IgD-negative memory B cell (primary cell): ENCODE results near the gene LIN37. TPM values are rescaled to one million over a fixed set of nuclear protein-coding genes. Genes with fewer than 3 reads are reported as not detected.

Source experiments
- H3K27ac Mint-ChIP-seq, 3 donors: one replicate each; pipeline ENCODE4 v1.8.0; 2020 to 2022; ENCODE audit warnings: mild to moderate bottlenecking in 3 of 3, mixed read lengths in 3 of 3, moderate library complexity in 1 of 3
- H3K27me3 Mint-ChIP-seq: one replicate; pipeline ENCODE4 v1.8.0; 2021; ENCODE audit warnings: mixed read lengths
- H3K36me3 Mint-ChIP-seq: one replicate; pipeline ENCODE4 v1.8.0; 2020; ENCODE audit warnings: mild to moderate bottlenecking, mixed read lengths
- H3K4me1 Mint-ChIP-seq, 3 donors: one replicate each; pipeline ENCODE4 v1.8.0; 2020 to 2022; ENCODE audit warnings: mixed read lengths in 3 of 3, mild to moderate bottlenecking in 1 of 3
- H3K4me3 Mint-ChIP-seq, 4 donors: one replicate each; pipeline ENCODE4 v1.8.0; 2020 to 2022; ENCODE audit warnings: mild to moderate bottlenecking in 4 of 4, mixed read lengths in 4 of 4, moderate library complexity in 3 of 4
- H3K9me3 Mint-ChIP-seq, 3 donors: one replicate each; pipeline ENCODE4 v1.8.0; 2020 to 2021; ENCODE audit warnings: mixed read lengths in 3 of 3, mild to moderate bottlenecking in 1 of 3
- polyA plus RNA-seq: library from polyadenylated mRNA; unstranded; fragments of 300-500 nt; fragmentation: Illumina TruSeq; gene quantifications from one replicate; pipeline ENCODE4 v1.2.3, GENCODE V29; 2021

The LIN37 gene
- polyA plus RNA-seq, 1 donor from 2014 or later: 8.2 TPM

GRCh38 chr19:35746087-35746462, 2.3 kb upstream of the LIN37 start:
- peak overlapping the region; percentile 39 to 99 (median 67) for H3K27ac Mint-ChIP-seq
- no peaks in the 10 kb centered on the region for H3K9me3 Mint-ChIP-seq
- peaks cover 20 to 47% (median 42%) of the 10 kb centered on the region in 3 donors for H3K4me1 Mint-ChIP-seq
- H3K27me3 Mint-ChIP-seq: no peaks in the 10 kb centered on the region
- peak overlapping the region; percentile 96 to 100 (median 100) for H3K4me3 Mint-ChIP-seq
- H3K36me3 Mint-ChIP-seq: peaks cover 8% of the 10 kb centered on the region

DNA sequence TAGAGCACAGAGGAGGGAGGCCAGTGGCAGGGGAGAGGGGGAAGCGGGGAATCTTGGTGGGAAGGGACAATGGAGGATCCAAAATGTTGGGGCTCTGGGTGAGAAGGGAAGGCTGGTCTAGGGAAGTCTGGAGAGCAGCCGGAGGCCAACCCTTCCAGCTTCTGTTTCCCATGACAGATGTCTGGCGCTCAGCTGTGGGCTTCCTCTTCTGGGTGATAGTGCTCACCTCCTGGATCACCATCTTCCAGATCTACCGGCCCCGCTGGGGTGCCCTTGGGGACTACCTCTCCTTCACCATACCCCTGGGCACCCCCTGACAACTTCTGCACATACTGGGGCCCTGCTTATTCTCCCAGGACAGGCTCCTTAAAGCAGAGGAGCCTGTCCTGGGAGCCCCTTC, 1.8 kb upstream of the LIN37 start:
- Mint-ChIP-seq H3K9me3 (no peaks in the 10 kb centered on the region), H3K27ac (peak overlapping the region in 1 of 3 donors; percentile 39), H3K27me3 (no peaks in the 10 kb centered on the region), H3K4me3 (peak overlapping the region; percentile 96 to 100 (median 100)), H3K36me3 (peaks cover 8% of the 10 kb centered on the region), H3K4me1 (peaks cover 20 to 47% (median 42%) of the 10 kb centered on the region in 3 donors)

DNA sequence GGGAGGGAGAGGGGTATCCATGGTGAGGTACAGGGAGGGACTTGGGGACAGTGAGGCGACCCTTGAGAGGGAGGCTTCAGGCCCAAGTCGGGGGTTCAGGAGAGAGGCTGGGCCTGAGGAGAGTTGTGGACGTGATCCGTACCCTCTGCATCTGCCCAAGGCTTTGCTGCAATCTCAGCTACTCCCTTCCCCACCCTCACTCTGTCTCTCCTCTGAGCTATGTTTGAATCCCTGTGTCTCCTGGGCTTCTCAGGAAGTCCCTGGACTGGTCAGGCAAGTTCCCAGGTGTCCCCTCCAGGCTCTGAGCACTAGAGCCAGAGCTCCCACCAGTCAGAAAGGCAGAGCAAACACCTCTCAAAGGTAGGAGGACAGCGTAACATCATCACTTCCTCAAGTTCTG, 1.8 kb downstream of the LIN37 start:
- H3K4me3 Mint-ChIP-seq: peak overlapping the region in 3 of 4 donors; percentile 72 to 78 (median 73)
- peaks cover 14 to 29% (median 24%) of the 10 kb centered on the region in 3 donors for H3K4me1 Mint-ChIP-seq
- peaks cover 3% of the 10 kb centered on the region for H3K27me3 Mint-ChIP-seq
- H3K36me3 Mint-ChIP-seq: no peaks in the 10 kb centered on the region
- H3K27ac Mint-ChIP-seq: no peak overlapping the region
- no peaks in the 10 kb centered on the region for H3K9me3 Mint-ChIP-seq

- H3K36me3 Mint-ChIP-seq: no peaks in the 10 kb centered on the region
- peaks cover 7 to 21% (median 16%) of the 10 kb centered on the region in 3 donors for H3K4me1 Mint-ChIP-seq
- no peak overlapping the region for H3K27ac Mint-ChIP-seq
- peaks cover 10% of the 10 kb centered on the region for H3K27me3 Mint-ChIP-seq
- peaks cover 0 to 2% (median 0%) of the 10 kb centered on the region in 3 donors for H3K9me3 Mint-ChIP-seq
- H3K4me3 Mint-ChIP-seq: no peak overlapping the region
These were observed 3.7 kb downstream of the LIN37 start for GRCh38 chr19:35751839-35752745.

GRCh38 chr19:35752746-35753350, 4.5 kb downstream of the LIN37 start:
- H3K4me1 Mint-ChIP-seq: peaks cover 9 to 20% (median 18%) of the 10 kb centered on the region in 3 donors
- H3K9me3 Mint-ChIP-seq: peaks cover 0 to 2% (median 0%) of the 10 kb centered on the region in 3 donors
- H3K27ac Mint-ChIP-seq: no peak overlapping the region
- H3K36me3 Mint-ChIP-seq: no peaks in the 10 kb centered on the region
- H3K4me3 Mint-ChIP-seq: peak overlapping the region in 1 of 4 donors; percentile 66
- H3K27me3 Mint-ChIP-seq: peaks cover 12% of the 10 kb centered on the region

DNA sequence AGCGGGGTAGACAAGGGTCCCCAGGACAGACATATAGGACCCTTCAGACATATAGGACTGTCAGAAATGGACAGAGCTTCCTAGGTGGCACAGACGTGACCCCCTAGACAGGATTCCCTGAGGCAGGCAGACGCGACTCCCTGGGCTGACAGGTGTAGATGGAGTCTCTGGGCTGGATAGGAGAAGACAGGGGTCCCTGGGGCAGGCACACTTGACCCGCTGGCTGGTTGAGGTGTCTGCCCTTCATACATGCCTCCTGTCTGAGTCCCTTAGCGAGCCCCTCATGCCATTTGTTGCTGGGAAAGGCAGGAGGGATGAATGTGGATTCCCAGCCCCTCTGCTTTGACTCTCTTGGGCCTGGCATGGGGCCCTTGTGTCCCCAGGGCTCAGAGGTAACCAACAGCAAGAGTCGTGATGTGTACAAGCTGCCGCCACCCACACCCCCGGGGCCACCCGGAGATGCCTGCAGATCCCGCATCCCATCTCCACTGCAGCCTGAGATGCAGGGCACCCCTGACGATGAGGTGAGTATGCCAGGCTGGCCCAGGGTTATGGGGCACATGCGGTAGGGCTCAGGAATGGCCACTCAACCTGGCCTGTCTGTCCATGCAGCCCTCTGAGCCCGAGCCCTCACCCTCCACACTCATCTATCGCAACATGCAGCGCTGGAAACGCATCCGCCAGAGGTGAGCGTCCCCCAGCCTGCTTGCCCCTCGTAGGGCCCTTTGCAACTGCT, 5.4 kb downstream of the LIN37 start:
- Mint-ChIP-seq H3K9me3 (peaks cover 0 to 2% (median 0%) of the 10 kb centered on the region in 3 donors), H3K27me3 (peaks cover 13% of the 10 kb centered on the region), H3K4me3 (peak overlapping the region in 1 of 4 donors; percentile 66), H3K4me1 (peaks cover 6 to 14% (median 14%) of the 10 kb centered on the region in 3 donors), H3K27ac (peak overlapping the region in 1 of 3 donors; percentile 21), H3K36me3 (no peaks in the 10 kb centered on the region)

DNA sequence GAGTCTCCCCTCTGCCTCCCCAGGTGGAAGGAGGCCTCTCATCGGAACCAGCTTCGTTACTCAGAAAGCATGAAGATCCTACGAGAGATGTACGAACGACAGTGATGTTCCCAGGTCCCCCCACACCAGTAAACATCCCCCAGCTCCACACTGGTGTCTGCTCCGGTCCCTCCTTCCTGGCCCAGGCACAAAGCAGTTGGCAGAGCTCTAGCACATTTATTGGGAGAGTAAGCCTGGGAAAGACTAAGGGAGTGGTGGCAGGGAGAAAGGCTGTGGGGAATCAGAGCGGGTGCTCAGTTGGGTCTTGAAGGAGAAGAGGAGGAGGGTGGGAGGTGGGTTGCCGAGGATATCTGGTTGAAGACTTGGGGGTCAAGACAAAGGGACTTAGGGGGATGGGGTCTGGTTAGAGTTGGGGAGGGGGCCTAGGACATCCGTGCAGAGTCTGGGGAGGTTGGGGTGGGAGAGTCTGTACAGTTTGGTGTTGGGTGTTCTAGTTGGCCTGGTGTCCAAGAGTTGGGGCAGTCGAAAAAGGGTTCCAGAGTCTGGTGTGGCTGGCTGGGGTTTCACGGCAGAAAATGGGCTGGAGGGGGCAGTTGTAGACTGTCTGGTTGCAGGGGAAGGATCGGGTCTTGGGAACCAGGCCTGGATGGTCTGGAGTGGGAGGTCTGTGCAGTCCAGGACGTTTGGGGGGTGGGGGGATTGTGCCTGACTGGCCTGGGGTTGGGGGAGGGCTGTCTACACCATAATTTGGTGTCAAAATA, 6.2 kb downstream of the LIN37 start:
- peak overlapping the region in 3 of 4 donors; percentile 44 to 78 (median 66) for H3K4me3 Mint-ChIP-seq
- H3K9me3 Mint-ChIP-seq: peaks cover 0 to 2% (median 0%) of the 10 kb centered on the region in 3 donors
- no peak overlapping the region for H3K27ac Mint-ChIP-seq
- peaks cover 6 to 12% (median 12%) of the 10 kb centered on the region in 3 donors for H3K4me1 Mint-ChIP-seq
- H3K27me3 Mint-ChIP-seq: peaks cover 13% of the 10 kb centered on the region
- H3K36me3 Mint-ChIP-seq: no peaks in the 10 kb centered on the region

GRCh38 chr19:35755131-35755549, 6.8 kb downstream of the LIN37 start:
- Mint-ChIP-seq H3K4me1 (peaks cover 6 to 11% (median 10%) of the 10 kb centered on the region in 3 donors), H3K27ac (no peak overlapping the region), H3K27me3 (peaks cover 13% of the 10 kb centered on the region), H3K36me3 (no peaks in the 10 kb centered on the region), H3K9me3 (peaks cover 0 to 2% (median 0%) of the 10 kb centered on the region in 3 donors), H3K4me3 (peak overlapping the region in 2 of 4 donors; percentile 6 to 78)

DNA sequence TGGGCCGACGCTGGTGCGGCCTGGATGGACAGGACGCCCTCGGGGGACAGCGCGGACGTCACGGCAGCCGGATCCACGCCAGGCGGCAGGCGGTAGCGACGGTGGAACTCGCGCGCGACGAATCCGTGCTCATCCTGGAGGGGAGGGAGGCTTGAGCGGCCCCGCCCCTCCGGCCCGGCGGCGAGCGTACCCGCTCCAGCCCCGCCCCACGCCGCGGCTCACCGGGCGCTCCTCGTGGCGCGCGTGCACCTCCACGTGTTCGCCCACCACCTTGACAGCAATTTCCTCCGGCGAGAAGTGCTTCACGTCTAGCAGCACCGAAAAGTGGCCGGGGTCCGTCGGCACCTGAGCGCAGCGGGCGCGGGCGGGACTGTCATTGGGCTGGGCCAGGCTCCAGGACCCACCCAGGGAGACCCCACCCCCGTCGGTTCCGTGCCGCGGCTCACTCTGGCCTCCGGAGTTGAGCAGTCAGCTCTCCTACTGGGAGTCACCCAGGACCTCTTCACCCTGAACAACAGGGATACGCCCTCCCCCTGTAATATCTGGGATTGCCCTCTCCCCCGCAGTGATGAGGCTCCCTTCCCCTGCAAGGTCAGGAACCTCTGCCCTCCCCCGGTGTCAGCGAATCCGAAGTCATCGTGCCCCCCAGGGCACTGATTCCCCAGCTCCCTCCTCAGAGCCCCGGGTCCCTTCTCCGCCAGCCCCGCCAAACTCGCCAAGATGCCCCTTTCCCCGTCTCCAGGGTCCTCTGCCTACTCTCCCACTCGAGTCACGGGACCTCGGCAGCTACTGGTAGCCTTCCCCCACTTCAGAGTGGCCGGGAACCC, 7.4 kb downstream of the LIN37 start:
- Mint-ChIP-seq H3K36me3 (no peaks in the 10 kb centered on the region), H3K27ac (peak overlapping the region in 2 of 3 donors; percentile 39 to 59), H3K9me3 (peaks cover 0 to 2% (median 0%) of the 10 kb centered on the region in 3 donors), H3K4me3 (peak overlapping the region; percentile 30 to 69 (median 55)), H3K4me1 (peaks cover 6 to 10% (median 9%) of the 10 kb centered on the region in 3 donors), H3K27me3 (peaks cover 13% of the 10 kb centered on the region)

DNA sequence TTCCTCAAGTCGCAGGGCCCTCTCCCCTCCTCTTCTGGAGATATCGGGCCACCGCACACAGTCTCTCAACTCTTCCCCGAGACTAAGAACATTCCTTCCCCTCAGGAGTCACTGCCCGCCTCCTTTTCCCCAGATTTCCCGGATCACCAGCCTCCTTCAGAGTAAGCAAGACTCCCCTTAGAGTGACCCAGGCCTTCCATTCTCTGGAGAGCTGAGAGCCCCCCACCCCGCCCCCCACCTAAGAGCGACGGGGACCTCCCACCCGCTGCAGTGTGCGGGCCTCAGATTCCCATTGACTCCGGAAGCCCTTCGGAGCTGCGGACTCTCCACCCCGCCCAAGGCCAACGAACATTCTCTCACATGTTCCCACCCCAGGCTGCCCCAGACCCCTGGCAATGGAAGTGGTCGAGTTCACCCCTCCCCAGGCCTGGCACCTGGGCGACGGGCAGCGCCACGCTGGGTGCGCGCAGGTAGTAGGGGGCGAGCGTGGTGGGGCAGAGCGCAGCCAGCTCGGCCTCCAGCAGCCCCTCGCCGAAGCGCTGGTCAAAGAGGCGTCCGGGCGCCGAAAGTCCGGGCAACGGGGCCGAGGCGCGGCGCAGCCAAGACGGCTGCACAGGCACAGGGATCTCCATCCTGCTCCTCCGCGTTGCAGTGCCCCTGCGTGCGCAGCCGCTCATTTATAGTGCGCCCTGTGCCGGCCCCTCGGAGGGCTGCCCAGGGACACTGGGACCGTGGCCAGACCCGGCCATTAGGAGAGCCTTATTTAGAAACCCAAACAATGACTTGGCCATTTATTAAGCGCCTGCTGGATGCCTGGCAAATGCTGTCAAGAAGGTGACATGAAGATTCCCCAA, 8.2 kb downstream of the LIN37 start, which contains the start of gene HSPB6:
Gene HSPB6, minus strand, starts transcription at position 653 of the 854 bp plus-strand sequence. Its CDS starts 21 bp downstream, at position 632.
- no peaks in the 10 kb centered on the region for H3K36me3 Mint-ChIP-seq

DNA sequence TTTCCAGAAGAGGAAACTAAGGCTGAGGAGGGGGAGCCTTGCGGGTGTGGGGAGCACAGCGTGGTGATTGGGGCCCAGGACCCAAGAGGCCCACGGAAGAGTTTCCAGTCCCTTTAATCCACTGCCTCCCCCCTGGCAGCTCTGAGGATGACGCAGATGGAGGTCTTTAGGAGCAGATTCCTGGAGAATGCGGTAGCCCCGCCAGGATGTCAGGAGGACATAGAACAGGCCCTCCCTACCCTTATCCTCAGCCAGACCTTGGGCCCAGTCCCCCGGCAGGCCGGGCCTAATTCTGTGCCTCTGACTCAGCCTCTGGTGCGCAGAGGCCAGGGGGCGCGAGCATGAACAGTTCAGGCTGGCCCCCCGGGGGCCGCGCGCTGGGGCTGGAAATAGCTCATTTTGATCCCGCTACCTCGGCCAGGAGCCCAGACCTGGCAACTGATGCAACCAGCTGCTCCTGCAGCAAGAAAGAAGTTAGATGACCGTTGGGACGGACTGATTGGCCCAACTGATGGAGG, 8.9 kb downstream of the LIN37 start:
- H3K27ac Mint-ChIP-seq: peak overlapping the region; percentile 91 to 100 (median 96)
- H3K9me3 Mint-ChIP-seq: peaks cover 0 to 2% (median 0%) of the 10 kb centered on the region in 3 donors
- H3K4me3 Mint-ChIP-seq: peak overlapping the region; percentile 96 to 99 (median 97)
- H3K27me3 Mint-ChIP-seq: peaks cover 13% of the 10 kb centered on the region
- H3K4me1 Mint-ChIP-seq: peaks cover 6 to 10% (median 9%) of the 10 kb centered on the region in 3 donors
- H3K36me3 Mint-ChIP-seq: no peaks in the 10 kb centered on the region

More for the DNA sequence above, 8.2 kb downstream of the LIN37 start, which contains the start of gene HSPB6:
- H3K9me3 Mint-ChIP-seq: peaks cover 0 to 2% (median 0%) of the 10 kb centered on the region in 3 donors
- peaks cover 13% of the 10 kb centered on the region for H3K27me3 Mint-ChIP-seq
- peak within 1 kb of the TSS; percentile 96 to 99 (median 97) for H3K4me3 Mint-ChIP-seq
- peak within 1 kb of the TSS; percentile 91 to 100 (median 96) for H3K27ac Mint-ChIP-seq
- H3K4me1 Mint-ChIP-seq: peaks cover 6 to 10% (median 9%) of the 10 kb centered on the region in 3 donors
